BE2C (cell line): ENCODE data around the gene TXNRD2.

ENCODE experiments used
- DNase-seq: peaks from one replicate; pipeline ENCODE4 v3.0.0-alpha.2; 2020
- H3K27me3 ChIP-seq: fragments of 250-450 bp; sonication (Bioruptor Pico); 2 replicates; pipeline ENCODE4 v1.5.1; 2020; ENCODE audit warnings: mild to moderate bottlenecking
- H3K36me3 ChIP-seq: fragments of 250-450 bp; sonication (Bioruptor Pico); 2 replicates; pipeline ENCODE4 v1.5.1; 2020; ENCODE audit warnings: mild to moderate bottlenecking
- H3K4me1 ChIP-seq: fragments of 250-450 bp; sonication (Bioruptor Pico); 2 replicates; pipeline ENCODE4 v1.5.1; 2020
- H3K4me3 ChIP-seq: 2 replicates; pipeline ENCODE4 v1.5.1; 2011; ENCODE audit warnings: low read depth, low read length
- H3K9me3 ChIP-seq: fragments of 250-450 bp; sonication (Bioruptor Pico); 2 replicates; pipeline ENCODE4 v1.5.1; 2020
- TF ChIP-seq, protein P1 (sequence below): IDR thresholded peaks from 2 replicates; pipeline ENCODE4 v1.5.1; 2012; ENCODE audit warnings: mild to moderate bottlenecking, low read depth, low read length

TXNRD2 gene

DNA sequence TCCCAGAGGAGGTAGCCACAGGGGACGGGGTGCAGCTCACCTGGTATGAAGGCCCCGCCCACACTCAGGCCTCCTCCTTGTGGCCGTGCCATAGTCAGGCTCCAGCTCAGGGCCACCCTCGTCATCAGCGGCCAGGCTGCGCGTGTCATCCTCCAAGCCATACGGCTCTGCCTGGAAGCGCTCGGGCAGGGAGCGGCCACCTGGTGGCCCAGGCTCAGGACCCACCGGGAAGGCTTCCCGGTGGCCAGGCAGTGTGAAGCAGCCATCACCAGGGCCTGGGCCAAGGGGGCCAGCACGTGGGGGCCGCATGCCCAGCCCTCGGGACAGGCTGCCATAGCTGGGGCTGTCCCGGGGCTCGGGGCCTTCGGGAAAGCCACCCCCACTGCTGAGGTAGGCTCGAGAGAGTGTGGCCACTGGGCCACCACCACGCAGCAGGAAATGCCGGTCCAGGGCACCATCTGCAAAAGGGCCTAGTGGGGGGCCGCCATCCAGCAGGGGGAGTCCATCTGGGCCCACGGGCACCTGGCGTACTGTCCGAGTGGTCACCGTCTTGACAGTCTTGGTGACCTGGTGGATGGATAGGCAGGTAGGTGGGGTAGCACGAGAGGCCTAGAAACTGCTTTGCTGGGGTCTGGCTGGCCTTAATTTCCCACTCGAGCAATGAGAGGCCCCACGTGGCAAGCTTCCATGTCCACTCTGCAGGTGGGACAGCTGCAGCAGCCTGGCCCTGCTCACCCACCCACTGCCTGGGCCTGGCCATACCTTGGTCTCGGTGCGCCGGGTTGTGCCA, 39.7 kb upstream of the TXNRD2 start:
- no peaks in the 10 kb centered on the region for H3K9me3 ChIP-seq
- TF ChIP-seq, protein P1, sequence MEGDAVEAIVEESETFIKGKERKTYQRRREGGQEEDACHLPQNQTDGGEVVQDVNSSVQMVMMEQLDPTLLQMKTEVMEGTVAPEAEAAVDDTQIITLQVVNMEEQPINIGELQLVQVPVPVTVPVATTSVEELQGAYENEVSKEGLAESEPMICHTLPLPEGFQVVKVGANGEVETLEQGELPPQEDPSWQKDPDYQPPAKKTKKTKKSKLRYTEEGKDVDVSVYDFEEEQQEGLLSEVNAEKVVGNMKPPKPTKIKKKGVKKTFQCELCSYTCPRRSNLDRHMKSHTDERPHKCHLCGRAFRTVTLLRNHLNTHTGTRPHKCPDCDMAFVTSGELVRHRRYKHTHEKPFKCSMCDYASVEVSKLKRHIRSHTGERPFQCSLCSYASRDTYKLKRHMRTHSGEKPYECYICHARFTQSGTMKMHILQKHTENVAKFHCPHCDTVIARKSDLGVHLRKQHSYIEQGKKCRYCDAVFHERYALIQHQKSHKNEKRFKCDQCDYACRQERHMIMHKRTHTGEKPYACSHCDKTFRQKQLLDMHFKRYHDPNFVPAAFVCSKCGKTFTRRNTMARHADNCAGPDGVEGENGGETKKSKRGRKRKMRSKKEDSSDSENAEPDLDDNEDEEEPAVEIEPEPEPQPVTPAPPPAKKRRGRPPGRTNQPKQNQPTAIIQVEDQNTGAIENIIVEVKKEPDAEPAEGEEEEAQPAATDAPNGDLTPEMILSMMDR, result no peak
- peak; percentile 20 for DNase-seq
- peaks cover 29% of the 10 kb centered on the region for H3K4me1 ChIP-seq
- no peak overlapping the region for H3K4me3 ChIP-seq
- H3K36me3 ChIP-seq, result peaks cover 83% of the 10 kb centered on the region
- H3K27me3 ChIP-seq, result no peaks in the 10 kb centered on the region

GRCh38 chr22:19980766-19981165, 39.1 kb upstream of the TXNRD2 start:
- TF ChIP-seq, protein P1, result no peak
- DNase-seq, result no peak
- no peak overlapping the region for H3K4me3 ChIP-seq
- H3K27me3 ChIP-seq, result no peaks in the 10 kb centered on the region
- H3K4me1 ChIP-seq, result peaks cover 33% of the 10 kb centered on the region
- peaks cover 89% of the 10 kb centered on the region for H3K36me3 ChIP-seq
- H3K9me3 ChIP-seq, result no peaks in the 10 kb centered on the region

DNA sequence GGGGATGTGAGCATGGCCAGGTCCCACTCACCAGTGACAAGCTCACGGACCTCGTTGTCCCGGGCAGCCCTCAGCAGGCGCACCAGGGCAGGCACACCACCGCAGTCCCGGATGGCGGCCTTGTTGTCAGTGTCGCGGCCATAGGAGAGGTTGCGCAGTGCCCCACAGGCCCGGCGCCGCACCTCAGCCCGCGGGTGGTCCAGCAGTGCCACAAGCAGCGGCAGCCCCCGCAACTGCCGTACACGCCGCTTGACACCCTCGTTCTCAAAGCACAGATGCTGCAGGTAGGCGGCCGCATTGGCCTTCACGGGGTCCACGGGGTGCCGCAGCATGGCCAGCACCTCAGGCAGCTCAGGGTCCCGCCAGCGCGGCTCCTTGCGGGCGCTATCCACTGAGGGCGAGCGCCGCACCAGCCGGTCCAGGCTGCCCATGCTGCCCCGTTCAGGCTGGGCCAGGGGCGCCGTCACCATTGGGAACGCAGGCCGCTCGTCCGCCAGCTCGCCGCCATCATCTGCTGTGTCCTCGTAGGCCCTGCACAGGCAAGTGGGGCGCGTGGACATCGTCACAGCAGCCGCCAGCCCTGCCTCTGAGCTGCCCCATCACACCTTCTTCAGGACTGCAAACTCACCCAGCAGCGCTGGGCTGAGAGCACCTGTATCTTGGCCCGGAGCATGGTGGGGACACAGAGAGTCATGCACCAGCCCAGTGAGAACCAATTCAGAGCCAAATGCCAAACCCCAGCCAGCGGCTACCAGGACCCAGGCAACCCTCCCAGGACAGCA, 38.3 kb upstream of the TXNRD2 start:
- H3K9me3 ChIP-seq, result no peaks in the 10 kb centered on the region
- H3K4me3 ChIP-seq, result no peak overlapping the region
- no peaks in the 10 kb centered on the region for H3K27me3 ChIP-seq
- TF ChIP-seq, protein P1, result no peak
- no peak for DNase-seq
- peaks cover 96% of the 10 kb centered on the region for H3K36me3 ChIP-seq
- peaks cover 33% of the 10 kb centered on the region for H3K4me1 ChIP-seq

- DNase-seq, result no peak
- H3K4me1 ChIP-seq, result peaks cover 29% of the 10 kb centered on the region
- no peaks in the 10 kb centered on the region for H3K9me3 ChIP-seq
- H3K4me3 ChIP-seq, result no peak overlapping the region
- peaks cover 97% of the 10 kb centered on the region for H3K36me3 ChIP-seq
- TF ChIP-seq, protein P1, result no peak
- H3K27me3 ChIP-seq, result no peaks in the 10 kb centered on the region
Observed at GRCh38 chr22:19978748-19979147, 37.1 kb upstream of the TXNRD2 start.

GRCh38 chr22:19977296-19978243, 36.0 kb upstream of the TXNRD2 start:
- Histone ChIP-seq H3K36me3 (peaks cover 97% of the 10 kb centered on the region), H3K27me3 (no peaks in the 10 kb centered on the region), H3K9me3 (no peaks in the 10 kb centered on the region), H3K4me1 (peaks cover 24% of the 10 kb centered on the region), H3K4me3 (no peak overlapping the region)
- TF ChIP-seq, protein P1, result no peak
- DNase-seq, result no peak
